ENCODE measurements around the gene NKAIN4.

The NKAIN4 gene

GRCh38 chr20:63257629-63258028 is 3.4 kb upstream of the NKAIN4 start:
- Histone ChIP-seq H3F3A (ENCODE audit: insufficient read depth, low read length) (no peaks in the 10 kb centered on the region), H3K4me1 (ENCODE audit: low read length) (no peaks in the 10 kb centered on the region), H3K9ac (ENCODE audit: low read length) (no peak overlapping the region), H3K27me3 (replicated peaks; ENCODE audit: insufficient read depth, low read length) (peaks cover 90% of the 10 kb centered on the region), H3K9me2 (replicated peaks; ENCODE audit: insufficient read depth, low read length) (no peaks in the 10 kb centered on the region), H3K4me3 (ENCODE audit: low read length) (no peak overlapping the region), H3K36me3 (replicated peaks; ENCODE audit: insufficient read depth, low read length) (no peaks in the 10 kb centered on the region), H4K20me1 (ENCODE audit: insufficient read depth, low read length) (no peaks in the 10 kb centered on the region), H3K27ac (ENCODE audit: low read length) (no peak overlapping the region), H3K4me2 (ENCODE audit: low read depth, low read length) (no peak overlapping the region), H3K79me2 (ENCODE audit: low read length) (no peaks in the 10 kb centered on the region), H2AFZ (ENCODE audit: low read length) (no peak overlapping the region), H3K9me3 (replicated peaks; ENCODE audit: insufficient read depth, low read length) (no peaks in the 10 kb centered on the region)
- TF ChIP-seq CTCF (IDR thresholded peaks at IDR 0.05; ENCODE audit: low read length), result no peak
- TF ChIP-seq EZH2phosphoT487 (IDR thresholded peaks at IDR 0.05; ENCODE audit: low read length), result no peak
- TF ChIP-seq EZH2 (optimal IDR thresholded peaks at IDR 0.05; ENCODE audit: low read depth, low read length), result no peak
- DNase-seq, result no peak

- Histone ChIP-seq H3K4me1 (ENCODE audit: low read length) (no peaks in the 10 kb centered on the region), H3K4me3 (ENCODE audit: low read length) (no peak overlapping the region), H3K27ac (ENCODE audit: low read length) (no peak overlapping the region), H2AFZ (ENCODE audit: low read length) (no peak overlapping the region), H3K27me3 (replicated peaks; ENCODE audit: insufficient read depth, low read length) (peaks cover 90% of the 10 kb centered on the region), H3K4me2 (ENCODE audit: low read depth, low read length) (no peak overlapping the region), H3K9me2 (replicated peaks; ENCODE audit: insufficient read depth, low read length) (no peaks in the 10 kb centered on the region), H3K9ac (ENCODE audit: low read length) (no peak overlapping the region), H4K20me1 (ENCODE audit: insufficient read depth, low read length) (no peaks in the 10 kb centered on the region), H3K9me3 (replicated peaks; ENCODE audit: insufficient read depth, low read length) (no peaks in the 10 kb centered on the region), H3K36me3 (replicated peaks; ENCODE audit: insufficient read depth, low read length) (no peaks in the 10 kb centered on the region), H3F3A (ENCODE audit: insufficient read depth, low read length) (no peaks in the 10 kb centered on the region), H3K79me2 (ENCODE audit: low read length) (no peaks in the 10 kb centered on the region)
- no peak for DNase-seq
- TF ChIP-seq EZH2 (optimal IDR thresholded peaks at IDR 0.05; ENCODE audit: low read depth, low read length), result no peak
- TF ChIP-seq CTCF (IDR thresholded peaks at IDR 0.05; ENCODE audit: low read length), result no peak
- no peak for TF ChIP-seq EZH2phosphoT487 (IDR thresholded peaks at IDR 0.05; ENCODE audit: low read length)
These were observed 2.7 kb upstream of the NKAIN4 start for GRCh38 chr20:63256954-63257353.

- no peak for DNase-seq
- H3K27me3 ChIP-seq (replicated peaks; ENCODE audit: insufficient read depth, low read length), result peaks cover 86% of the 10 kb centered on the region
These were observed 1.9 kb upstream of the NKAIN4 start for GRCh38 chr20:63255931-63256704.

More at GRCh38 chr20:63255931-63256704, 1.9 kb upstream of the NKAIN4 start:
- H3F3A ChIP-seq (ENCODE audit: insufficient read depth, low read length), result no peaks in the 10 kb centered on the region
- H3K9ac ChIP-seq (ENCODE audit: low read length), result no peak overlapping the region
- no peaks in the 10 kb centered on the region for H3K4me1 ChIP-seq (ENCODE audit: low read length)
- no peak overlapping the region for H3K4me3 ChIP-seq (ENCODE audit: low read length)
- no peak overlapping the region for H2AFZ ChIP-seq (ENCODE audit: low read length)
- H3K27ac ChIP-seq (ENCODE audit: low read length), result no peak overlapping the region
- H3K79me2 ChIP-seq (ENCODE audit: low read length), result no peaks in the 10 kb centered on the region
- H3K9me3 ChIP-seq (replicated peaks; ENCODE audit: insufficient read depth, low read length), result no peaks in the 10 kb centered on the region
- H4K20me1 ChIP-seq (ENCODE audit: insufficient read depth, low read length), result no peaks in the 10 kb centered on the region
- H3K36me3 ChIP-seq (replicated peaks; ENCODE audit: insufficient read depth, low read length), result no peaks in the 10 kb centered on the region
- no peak overlapping the region for H3K4me2 ChIP-seq (ENCODE audit: low read depth, low read length)
- H3K9me2 ChIP-seq (replicated peaks; ENCODE audit: insufficient read depth, low read length), result no peaks in the 10 kb centered on the region
- no peak for TF ChIP-seq EZH2 (optimal IDR thresholded peaks at IDR 0.05; ENCODE audit: low read depth, low read length)
- TF ChIP-seq CTCF (IDR thresholded peaks at IDR 0.05; ENCODE audit: low read length), result no peak
- no peak for TF ChIP-seq EZH2phosphoT487 (IDR thresholded peaks at IDR 0.05; ENCODE audit: low read length)
